ENCODE data around the gene PGLYRP4. TPM values are rescaled to one million over a fixed set of nuclear protein-coding genes. Genes with fewer than 3 reads are reported as not detected.

PGLYRP4 gene
- total RNA-seq, 2 donors from 2014 or later = not detected

DNA sequence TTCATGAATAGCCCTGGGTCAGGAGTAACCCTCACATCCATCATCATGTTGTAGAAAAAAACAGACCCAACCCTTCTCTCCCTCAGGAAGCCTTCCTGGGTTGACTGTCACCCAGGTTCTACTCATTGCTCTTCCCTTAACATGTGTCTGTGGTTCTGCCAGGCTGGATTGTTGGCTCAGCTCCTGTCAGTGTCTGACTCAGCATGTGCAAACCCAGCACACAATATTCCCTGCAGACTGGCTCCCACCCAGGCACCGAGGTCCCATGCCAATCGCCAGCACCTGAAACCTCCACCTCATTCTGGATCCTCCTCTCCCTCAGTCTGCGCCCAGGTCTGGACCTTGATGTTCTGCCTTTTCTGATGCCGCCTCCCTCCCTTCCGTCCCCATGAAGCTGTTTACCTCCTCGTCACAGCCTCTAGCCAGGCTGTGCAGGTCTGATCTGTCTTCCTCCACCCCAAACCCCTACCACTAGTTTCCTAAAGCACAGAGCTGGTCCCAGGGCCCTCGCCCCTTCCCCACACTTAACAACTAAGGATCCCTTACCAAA is 46.6 kb upstream of the PGLYRP4 start:
- H3K36me3 ChIP-seq = no peaks in the 10 kb centered on the region
- H3K9me3 ChIP-seq = no peaks in the 10 kb centered on the region
- no peaks in the 10 kb centered on the region for H3K27me3 ChIP-seq
- H3K9ac ChIP-seq (ENCODE audit: low read depth in 2 of 2, low read length in 2 of 2) = no peak overlapping the region
- H3K4me1 ChIP-seq = no peaks in the 10 kb centered on the region
- no peak overlapping the region for H3K4me3 ChIP-seq
- H3K27ac ChIP-seq = no peak overlapping the region
- TF ChIP-seq, protein P1, sequence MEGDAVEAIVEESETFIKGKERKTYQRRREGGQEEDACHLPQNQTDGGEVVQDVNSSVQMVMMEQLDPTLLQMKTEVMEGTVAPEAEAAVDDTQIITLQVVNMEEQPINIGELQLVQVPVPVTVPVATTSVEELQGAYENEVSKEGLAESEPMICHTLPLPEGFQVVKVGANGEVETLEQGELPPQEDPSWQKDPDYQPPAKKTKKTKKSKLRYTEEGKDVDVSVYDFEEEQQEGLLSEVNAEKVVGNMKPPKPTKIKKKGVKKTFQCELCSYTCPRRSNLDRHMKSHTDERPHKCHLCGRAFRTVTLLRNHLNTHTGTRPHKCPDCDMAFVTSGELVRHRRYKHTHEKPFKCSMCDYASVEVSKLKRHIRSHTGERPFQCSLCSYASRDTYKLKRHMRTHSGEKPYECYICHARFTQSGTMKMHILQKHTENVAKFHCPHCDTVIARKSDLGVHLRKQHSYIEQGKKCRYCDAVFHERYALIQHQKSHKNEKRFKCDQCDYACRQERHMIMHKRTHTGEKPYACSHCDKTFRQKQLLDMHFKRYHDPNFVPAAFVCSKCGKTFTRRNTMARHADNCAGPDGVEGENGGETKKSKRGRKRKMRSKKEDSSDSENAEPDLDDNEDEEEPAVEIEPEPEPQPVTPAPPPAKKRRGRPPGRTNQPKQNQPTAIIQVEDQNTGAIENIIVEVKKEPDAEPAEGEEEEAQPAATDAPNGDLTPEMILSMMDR (IDR thresholded peaks at IDR 0.05) = no peak
- intact Hi-C loops (cut with DNase I) = no loop called here
- DNase-seq = peak; percentile 13

DNA sequence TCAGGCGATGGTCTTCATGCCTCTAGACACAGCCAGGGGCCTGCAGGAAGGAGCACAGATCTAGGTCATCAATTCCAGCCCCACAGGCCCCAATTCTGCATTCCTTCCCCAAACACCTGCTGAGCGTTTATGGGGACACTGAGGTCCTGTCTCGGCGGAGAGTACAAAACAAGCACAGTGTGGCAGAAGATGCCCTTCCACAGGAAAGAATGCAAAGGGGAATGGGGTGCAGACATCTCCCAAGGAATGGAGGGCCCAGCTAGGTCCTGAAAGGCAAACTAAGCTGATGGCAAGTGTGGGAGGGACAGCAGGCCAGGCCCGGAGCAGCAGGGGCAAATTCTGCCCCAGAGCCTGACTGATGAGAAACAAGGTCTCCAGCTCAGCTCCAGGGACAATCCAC is 45.8 kb upstream of the PGLYRP4 start:
- TF ChIP-seq, protein P1 (IDR thresholded peaks at IDR 0.05) = no peak
- intact Hi-C loops (cut with DNase I) = no loop called here
- Histone ChIP-seq H3K9ac (ENCODE audit: low read depth in 2 of 2, low read length in 2 of 2) (no peak overlapping the region), H3K27ac (no peak overlapping the region), H3K36me3 (no peaks in the 10 kb centered on the region), H3K9me3 (no peaks in the 10 kb centered on the region), H3K4me3 (no peak overlapping the region), H3K4me1 (no peaks in the 10 kb centered on the region), H3K27me3 (no peaks in the 10 kb centered on the region)
- DNase-seq = peak; percentile 6

DNA sequence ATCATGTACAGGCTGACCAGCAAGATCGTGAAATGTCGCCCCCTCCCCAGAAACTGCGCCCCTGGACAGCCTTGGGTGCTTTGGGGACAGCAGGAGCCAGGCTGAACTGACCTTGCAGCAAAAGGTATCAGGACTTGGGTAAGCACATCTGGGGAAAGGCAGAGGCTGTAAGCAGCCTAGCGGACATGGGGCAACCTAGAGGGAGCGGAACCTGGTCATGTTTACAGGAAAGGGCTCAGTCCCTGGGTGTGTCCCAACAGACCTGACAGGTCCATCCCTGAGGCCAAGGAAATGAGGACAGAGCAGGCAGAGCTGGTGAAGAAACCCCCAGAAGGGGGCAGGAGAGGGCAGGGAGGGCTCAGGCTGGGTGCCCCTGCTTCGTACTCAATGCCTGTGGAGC is 45.3 kb upstream of the PGLYRP4 start:
- H3K27ac ChIP-seq = no peak overlapping the region
- no peaks in the 10 kb centered on the region for H3K9me3 ChIP-seq
- peak; percentile 15 for DNase-seq
- intact Hi-C loops (cut with DNase I) = no loop called here
- H3K4me1 ChIP-seq = no peaks in the 10 kb centered on the region
- H3K9ac ChIP-seq (ENCODE audit: low read depth in 2 of 2, low read length in 2 of 2) = no peak overlapping the region
- H3K36me3 ChIP-seq = no peaks in the 10 kb centered on the region
- no peak overlapping the region for H3K4me3 ChIP-seq
- TF ChIP-seq, protein P1 (IDR thresholded peaks at IDR 0.05) = no peak
- no peaks in the 10 kb centered on the region for H3K27me3 ChIP-seq

DNA sequence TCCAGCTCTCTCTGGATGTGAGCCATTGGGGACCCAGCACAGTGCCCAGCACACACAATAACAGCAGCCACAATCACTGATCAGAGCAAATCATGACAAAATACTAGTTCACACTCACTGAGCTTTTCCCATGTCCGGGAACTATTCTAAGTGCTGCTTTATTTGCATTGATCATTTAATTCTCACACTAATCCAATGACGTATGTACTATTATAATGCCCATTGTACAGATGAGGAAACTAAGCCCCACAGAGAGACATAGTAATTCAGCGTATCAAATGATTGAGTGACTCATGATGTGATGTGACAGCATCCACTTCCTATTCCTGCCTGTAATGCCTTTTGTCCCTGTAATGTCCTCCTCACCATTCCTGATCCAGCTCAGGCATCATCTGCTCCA is 44.2 kb upstream of the PGLYRP4 start:
- DNase-seq = peak; percentile 12
- Histone ChIP-seq H3K27ac (no peak overlapping the region), H3K9me3 (no peaks in the 10 kb centered on the region), H3K4me3 (no peak overlapping the region), H3K4me1 (no peaks in the 10 kb centered on the region), H3K27me3 (no peaks in the 10 kb centered on the region), H3K9ac (ENCODE audit: low read depth in 2 of 2, low read length in 2 of 2) (no peak overlapping the region), H3K36me3 (no peaks in the 10 kb centered on the region)
- TF ChIP-seq, protein P1 (IDR thresholded peaks at IDR 0.05) = no peak
- intact Hi-C loops (cut with DNase I) = no loop called here

DNA sequence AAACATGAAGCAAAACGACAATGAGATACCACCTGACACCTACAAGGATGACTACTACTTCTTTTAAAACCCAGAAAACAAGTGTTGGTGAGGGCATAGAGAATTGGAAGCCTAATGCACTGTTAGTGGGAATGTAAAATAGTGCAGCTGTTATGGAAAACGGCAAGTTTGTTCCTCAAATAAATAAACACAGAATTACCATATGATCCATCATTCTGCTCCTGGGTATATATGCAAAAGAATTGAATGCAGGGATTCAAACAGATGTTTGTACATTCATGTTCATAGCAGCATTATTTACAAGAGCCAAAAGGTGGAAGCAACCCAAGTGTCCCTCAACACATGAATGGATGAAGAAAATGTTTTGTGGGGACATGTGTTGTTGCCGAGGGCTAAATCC is 43.6 kb upstream of the PGLYRP4 start:
- Histone ChIP-seq H3K9me3 (no peaks in the 10 kb centered on the region), H3K27ac (no peak overlapping the region), H3K36me3 (no peaks in the 10 kb centered on the region), H3K9ac (ENCODE audit: low read depth in 2 of 2, low read length in 2 of 2) (no peak overlapping the region), H3K4me1 (no peaks in the 10 kb centered on the region), H3K27me3 (no peaks in the 10 kb centered on the region), H3K4me3 (no peak overlapping the region)
- no peak for DNase-seq
- TF ChIP-seq, protein P1 (IDR thresholded peaks at IDR 0.05) = no peak
- intact Hi-C loops (cut with DNase I) = no loop called here

Data from colonic mucosa (tissue), 4 donors.